Kidney (tissue), 22 donors: Measurements from ENCODE around the gene ZNF324B. TPM values are rescaled to one million over a fixed set of nuclear protein-coding genes. Genes with fewer than 3 reads are reported as not detected.
"Not testable (repeated sequence)": the region's sequence is repeated elsewhere in the genome, so short reads cannot be mapped to it uniquely, and the experiment has no call there.

Experiments used
- DNase-seq, 5 donors: peaks; one replicate each; pipeline ENCODE4 v3.0.0-alpha.2; 2013 to 2020
- FAIRE-seq: peaks from 2 replicates; lab custom pipeline; 2012; peaks lifted over from hg19 to GRCh38; lab: Jason Lieb, UNC
- H3K27ac ChIP-seq, 2 donors: one replicate each; pipeline ENCODE4 v1.7.0; 2013; ENCODE audit warnings: low read depth in 2 of 2, low read length in 2 of 2, inconsistent platforms in 1 of 2
- H3K27me3 ChIP-seq: one replicate; pipeline ENCODE4 v1.7.1; 2013; ENCODE audit warnings: low read length, inconsistent platforms; ENCODE audit not compliant: control insufficient read depth, insufficient read depth
- H3K36me3 ChIP-seq, 3 donors: one replicate each; pipeline versions ENCODE4 v1.7.0 to v1.7.1; 2013; ENCODE audit warnings: low read length in 3 of 3, control low read depth in 1 of 3, inconsistent platforms in 1 of 3; ENCODE audit not compliant: insufficient read depth in 3 of 3, control insufficient read depth in 2 of 3
- H3K4me1 ChIP-seq, 3 donors: one replicate each; pipeline versions ENCODE4 v1.7.0 to v1.7.1; 2013; ENCODE audit warnings: low read length in 3 of 3, inconsistent platforms in 1 of 3, low read depth in 1 of 3; ENCODE audit not compliant: control insufficient read depth in 2 of 3, insufficient read depth in 2 of 3
- H3K4me3 ChIP-seq, 3 donors: one replicate each; pipeline versions ENCODE4 v1.7.0 to v1.8.1; 2013; ENCODE audit warnings: low read length in 3 of 3, control low read depth in 1 of 3, inconsistent platforms in 1 of 3
- H3K9ac ChIP-seq, 3 donors: one replicate each; pipeline versions ENCODE4 v1.7.0 to v1.7.1; 2013; ENCODE audit warnings: low read length in 3 of 3, control low read depth in 1 of 3, inconsistent platforms in 1 of 3
- H3K9me3 ChIP-seq, 3 donors: one replicate each; pipeline versions ENCODE4 v1.7.0 to v1.7.1; 2013; ENCODE audit warnings: low read length in 3 of 3, control low read depth in 1 of 3, inconsistent platforms in 1 of 3; ENCODE audit not compliant: control insufficient read depth in 2 of 3, insufficient read depth in 1 of 3
- intact Hi-C: fragments of 100-400 bp; cut with DNase I; formaldehyde crosslinking; loops from one replicate; pipeline ENCODE4 v1.11.1; 2022
- long read RNA-seq, 10 donors: library from polyadenylated mRNA in 1 of 10; unstranded in 1 of 10; transcript quantifications; one replicate each; pipeline ENCODE4 v2.0.0 and lab custom pipeline, GENCODE V29; 2021 to 2026
- polyA plus RNA-seq: library from polyadenylated mRNA; stranded (reverse); fragments of 350-450 nt; fragmentation: Illumina TruSeq; extraction: RNeasy Lipid Tissue Mini Kit (QIAGEN cat#74804); gene quantifications from one replicate; pipeline ENCODE4 v1.2.3, GENCODE V29; 2014; ENCODE audit warnings: low read depth, low replicate concordance; ENCODE audit not compliant: insufficient read depth
- total RNA-seq: library from RNA; stranded (reverse); fragmentation: NEBNext Ultra II Directional; extraction: Animal tissue kit (Norgen Biotek cat#: 25700); gene quantifications from one replicate; pipeline ENCODE4 v1.2.1, GENCODE V29; 2021
- TF ChIP-seq, protein P1 (sequence below): IDR thresholded peaks from 3 replicates; pipeline ENCODE4 v1.5.1; 2012; ENCODE audit warnings: mild to moderate bottlenecking, moderate library complexity, borderline replicate concordance; ENCODE audit not compliant: insufficient read depth; ENCODE audit errors: extremely low read depth
- donor health status: control.
- donor health status: control.
- donor health status: control.
- donor health status: control.
- donor health status: control.
- donor health status: DM: yes; HTN: yes; CAD: no.
- donor health status: Normal renal cell carcinoma (clear cell type).

ZNF324B gene
- 9.9 TPM for total RNA-seq
- 3.4 TPM for polyA plus RNA-seq
- long read RNA-seq, donor 1, partial matches to known transcripts: 0 of 1 reads
- long read RNA-seq, donor 1, other reads (novel, unspliced or antisense): 0 of 1 reads
- long read RNA-seq, donor 2: 0 reads
- long read RNA-seq, donor 3, partial matches to known transcripts: 0 of 1 reads
- long read RNA-seq, donor 3, other reads (novel, unspliced or antisense): 0 of 1 reads
- long read RNA-seq, donor 4, partial matches to known transcripts: 0 of 1 reads
- long read RNA-seq, donor 4, other reads (novel, unspliced or antisense): 0 of 1 reads
- long read RNA-seq, donor 5: 0 reads
- long read RNA-seq, donor 6: 0 reads
- long read RNA-seq, donor 7, partial matches to known transcripts: 1 of 4 reads
- long read RNA-seq, donor 7, other reads (novel, unspliced or antisense): 3 of 4 reads
- long read RNA-seq, donor 8, partial matches to known transcripts: 0 of 2 reads
- long read RNA-seq, donor 8, other reads (novel, unspliced or antisense): 0 of 2 reads
- long read RNA-seq, donor 9: 0 reads
- long read RNA-seq, donor 10, partial matches to known transcripts: 0 of 2 reads
- long read RNA-seq, donor 10, other reads (novel, unspliced or antisense): 0 of 2 reads

DNA sequence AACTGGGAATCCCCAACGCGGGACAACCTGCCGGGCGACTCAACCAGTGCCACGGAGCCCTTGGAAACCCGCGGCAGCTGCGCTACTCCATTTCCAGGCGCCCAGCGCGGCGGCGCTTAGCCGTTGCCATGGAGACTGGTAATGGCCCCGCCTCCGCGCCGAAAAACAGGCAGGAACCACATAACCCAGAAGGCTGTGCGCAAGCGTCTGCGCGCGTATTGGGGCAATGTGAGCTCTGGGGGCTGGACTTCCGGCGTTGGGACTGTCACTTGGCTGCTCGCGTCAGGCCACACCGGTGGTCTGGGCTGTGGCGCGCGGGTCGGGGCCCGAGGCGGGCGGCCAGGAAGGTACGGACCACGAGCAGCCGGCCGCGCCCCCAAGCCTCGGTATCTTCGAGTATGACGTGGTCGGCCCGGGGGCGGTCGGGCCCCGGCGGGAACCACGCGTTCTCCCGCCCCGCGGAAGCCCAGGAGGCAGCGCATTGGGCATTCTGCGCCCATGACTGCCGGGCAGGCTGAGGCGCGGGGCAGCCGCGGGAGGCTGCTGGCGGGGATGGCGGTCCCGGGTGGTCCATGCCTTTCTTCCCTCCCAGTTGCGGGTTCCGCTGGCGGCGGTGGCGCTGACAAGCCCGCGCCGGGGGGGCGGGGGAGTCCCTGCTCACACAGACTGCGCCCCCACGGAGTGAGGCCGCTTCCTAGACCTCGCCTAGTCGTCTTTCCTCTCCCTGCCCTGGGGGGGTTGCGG lies at the start of gene ZNF324B:
ZNF324B (plus strand) TSS at position 265 of the 744 bp plus-strand sequence. CDS start 2,080 bp downstream, outside the sequence.
- peak; percentile 97 to 99 (median 98) for DNase-seq
- no peaks in the 10 kb centered on the region for H3K27me3 ChIP-seq
- H3K9me3 ChIP-seq: no peaks in the 10 kb centered on the region
- peak; percentile 44 for FAIRE-seq
- TF ChIP-seq, protein P1, sequence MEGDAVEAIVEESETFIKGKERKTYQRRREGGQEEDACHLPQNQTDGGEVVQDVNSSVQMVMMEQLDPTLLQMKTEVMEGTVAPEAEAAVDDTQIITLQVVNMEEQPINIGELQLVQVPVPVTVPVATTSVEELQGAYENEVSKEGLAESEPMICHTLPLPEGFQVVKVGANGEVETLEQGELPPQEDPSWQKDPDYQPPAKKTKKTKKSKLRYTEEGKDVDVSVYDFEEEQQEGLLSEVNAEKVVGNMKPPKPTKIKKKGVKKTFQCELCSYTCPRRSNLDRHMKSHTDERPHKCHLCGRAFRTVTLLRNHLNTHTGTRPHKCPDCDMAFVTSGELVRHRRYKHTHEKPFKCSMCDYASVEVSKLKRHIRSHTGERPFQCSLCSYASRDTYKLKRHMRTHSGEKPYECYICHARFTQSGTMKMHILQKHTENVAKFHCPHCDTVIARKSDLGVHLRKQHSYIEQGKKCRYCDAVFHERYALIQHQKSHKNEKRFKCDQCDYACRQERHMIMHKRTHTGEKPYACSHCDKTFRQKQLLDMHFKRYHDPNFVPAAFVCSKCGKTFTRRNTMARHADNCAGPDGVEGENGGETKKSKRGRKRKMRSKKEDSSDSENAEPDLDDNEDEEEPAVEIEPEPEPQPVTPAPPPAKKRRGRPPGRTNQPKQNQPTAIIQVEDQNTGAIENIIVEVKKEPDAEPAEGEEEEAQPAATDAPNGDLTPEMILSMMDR: no peak
- peak within 1 kb of the TSS; percentile 45 to 65 (median 61) for H3K9ac ChIP-seq
- peaks cover 0 to 6% (median 0%) of the 10 kb centered on the region in 3 donors for H3K4me1 ChIP-seq
- intact Hi-C loops: no loop called here
- H3K27ac ChIP-seq: peak within 1 kb of the TSS in 1 of 2 donors; percentile 71
- H3K4me3 ChIP-seq: peak within 1 kb of the TSS; percentile 67 to 86 (median 80)
- H3K36me3 ChIP-seq: peaks cover 0 to 2% (median 0%) of the 10 kb centered on the region in 3 donors

DNA sequence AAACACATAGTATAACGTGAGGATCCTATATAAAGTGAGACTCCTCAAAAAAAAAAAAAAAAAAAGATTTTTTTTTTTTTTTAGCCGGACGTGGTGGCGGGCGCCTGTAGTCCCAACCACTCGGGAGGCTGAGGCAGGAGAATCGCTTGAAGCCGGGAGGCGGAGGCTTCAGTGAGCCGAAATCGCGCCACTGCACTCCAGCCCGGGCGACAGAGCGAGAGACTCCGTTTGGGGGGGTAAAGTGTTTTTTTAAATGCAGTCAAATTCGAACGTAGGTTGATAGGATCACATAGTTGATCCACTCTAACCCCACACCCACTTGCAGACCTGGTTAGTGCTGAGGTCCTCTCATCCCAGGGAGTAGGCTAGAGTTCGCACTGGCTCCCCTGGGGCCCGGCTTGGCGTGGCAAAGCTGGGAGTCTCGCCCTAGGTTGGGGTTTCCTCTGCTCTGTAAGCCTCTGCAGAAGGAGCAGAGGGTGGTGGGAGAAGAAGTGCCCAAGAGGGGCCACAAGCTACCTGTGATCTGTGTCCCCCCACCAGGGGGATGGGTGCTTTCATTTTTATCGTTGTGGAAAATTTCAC lies 49.5 kb upstream of the ZNF324B start:
- Histone ChIP-seq H3K27me3 (no peaks in the 10 kb centered on the region), H3K9ac (peak overlapping the region in 2 of 3 donors; percentile 51 to 53), H3K27ac (no peak overlapping the region), H3K9me3 (no peaks in the 10 kb centered on the region), H3K4me1 (peaks cover 0 to 14% (median 10%) of the 10 kb centered on the region in 3 donors), H3K36me3 (no peaks in the 10 kb centered on the region), H3K4me3 (peak overlapping the region; percentile 75 to 79 (median 76))
- FAIRE-seq (no peak), DNase-seq (peak in 3 of 5 donors; percentile 24 to 71 (median 68))
- TF ChIP-seq, protein P1: no peak
- intact Hi-C loops: no loop called here

DNA sequence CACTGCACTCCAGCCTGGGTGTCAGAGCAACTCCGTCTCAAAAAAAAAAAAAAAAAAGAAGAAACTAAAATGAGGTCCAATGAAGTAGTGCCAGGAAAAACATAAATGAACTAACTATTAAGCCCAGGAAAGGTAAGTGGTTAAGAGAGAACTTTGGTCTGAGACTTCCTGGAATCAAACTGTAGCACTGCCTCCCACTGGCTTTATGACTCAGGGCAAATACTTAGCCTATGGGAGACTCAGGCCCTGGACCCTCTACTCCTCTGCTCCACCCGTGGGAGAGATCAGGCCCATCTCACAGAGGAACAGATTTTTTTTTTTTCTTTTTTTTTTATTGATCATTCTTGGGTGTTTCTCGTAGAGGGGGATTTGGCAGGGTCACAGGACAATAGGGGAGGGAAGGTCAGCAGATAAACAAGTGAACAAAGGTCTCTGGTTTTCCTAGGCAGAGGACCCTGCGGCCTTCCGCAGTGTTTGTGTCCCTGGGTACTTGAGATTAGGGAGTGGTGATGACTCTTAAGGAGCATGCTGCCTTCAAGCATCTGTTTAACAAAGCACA lies 47.4 kb upstream of the ZNF324B start:
- intact Hi-C loops, H3K36me3 ChIP-seq, H3K27ac ChIP-seq, H3K9ac ChIP-seq, FAIRE-seq, H3K4me3 ChIP-seq, H3K27me3 ChIP-seq, H3K9me3 ChIP-seq: not testable (repeated sequence)
- H3K4me1 ChIP-seq: peaks cover 2 to 23% (median 15%) of the 10 kb centered on the region in 3 donors
- DNase-seq: peak in 1 of 5 donors; percentile 12
